ENCODE results near the gene SUGP1. TPM values are rescaled to one million over a fixed set of nuclear protein-coding genes. Genes with fewer than 3 reads are reported as not detected.

SUGP1 gene
- total and polyA plus RNA-seq, 2 experiments from 2014 or later, result 13.1 to 43.7 TPM

- H3K27me3 ChIP-seq, result no peaks in the 10 kb centered on the region
- TF ChIP-seq EZH2phosphoT487 (IDR thresholded peaks at IDR 0.05; ENCODE audit: low read depth, severe bottlenecking, unreplicated experiment) (no peak), EZH2 (IDR thresholded peaks at IDR 0.05; ENCODE audit: borderline replicate concordance) (no peak), CTCF (IDR thresholded peaks at IDR 0.05; ENCODE audit: poor library complexity) (no peak)
- no peaks in the 10 kb centered on the region for H3K36me3 ChIP-seq (replicated peaks; ENCODE audit: insufficient read depth, low read depth)
- H3K4me1 ChIP-seq (ENCODE audit: insufficient read depth), result no peaks in the 10 kb centered on the region
- WGBS (ENCODE audit: low lambda C conversion rate, missing lambda C conversion rate), result 94% methylated on average over 16 of the region's 16 CpGs
- no peak overlapping the region for H3K4me2 ChIP-seq
- peaks cover 4% of the 10 kb centered on the region for H3K79me2 ChIP-seq
- H3K27ac ChIP-seq, result no peak overlapping the region
- no peaks in the 10 kb centered on the region for H4K20me1 ChIP-seq (ENCODE audit: insufficient read depth, poor library complexity, severe bottlenecking)
- no peak for DNase-seq (ENCODE audit: low spot score)
- no peaks in the 10 kb centered on the region for H3K9me2 ChIP-seq (replicated peaks; ENCODE audit: insufficient read depth)
- H3K4me3 ChIP-seq, result no peak overlapping the region
- no peaks in the 10 kb centered on the region for H3K9me3 ChIP-seq (ENCODE audit: low read depth)
- H2AFZ ChIP-seq, result no peak overlapping the region
Measured at GRCh38 chr19:19335408-19336158, 15.3 kb upstream of the SUGP1 start.

- Histone ChIP-seq H3K4me1 (ENCODE audit: insufficient read depth) (no peaks in the 10 kb centered on the region), H3K4me3 (no peak overlapping the region), H2AFZ (no peak overlapping the region), H3K27me3 (no peaks in the 10 kb centered on the region), H3K4me2 (no peak overlapping the region), H3K9me2 (replicated peaks; ENCODE audit: insufficient read depth) (no peaks in the 10 kb centered on the region), H3K36me3 (replicated peaks; ENCODE audit: insufficient read depth, low read depth) (no peaks in the 10 kb centered on the region), H3K9me3 (ENCODE audit: low read depth) (no peaks in the 10 kb centered on the region), H4K20me1 (ENCODE audit: insufficient read depth, poor library complexity, severe bottlenecking) (no peaks in the 10 kb centered on the region), H3K27ac (no peak overlapping the region), H3K79me2 (peaks cover 10% of the 10 kb centered on the region)
- DNase-seq (ENCODE audit: low spot score), result no peak
- TF ChIP-seq EZH2phosphoT487 (IDR thresholded peaks at IDR 0.05; ENCODE audit: low read depth, severe bottlenecking, unreplicated experiment) (no peak), CTCF (IDR thresholded peaks at IDR 0.05; ENCODE audit: poor library complexity) (no peak), EZH2 (IDR thresholded peaks at IDR 0.05; ENCODE audit: borderline replicate concordance) (no peak)
- WGBS (ENCODE audit: low lambda C conversion rate, missing lambda C conversion rate), result 94% methylated on average over 3 of the region's 3 CpGs
Measured at GRCh38 chr19:19334989-19335344, 14.7 kb upstream of the SUGP1 start.

- Histone ChIP-seq H3K36me3 (replicated peaks; ENCODE audit: insufficient read depth, low read depth) (no peaks in the 10 kb centered on the region), H3K27me3 (no peaks in the 10 kb centered on the region), H3K9me2 (replicated peaks; ENCODE audit: insufficient read depth) (no peaks in the 10 kb centered on the region), H3K27ac (no peak overlapping the region), H3K79me2 (peaks cover 17% of the 10 kb centered on the region), H3K4me2 (no peak overlapping the region), H3K9me3 (ENCODE audit: low read depth) (no peaks in the 10 kb centered on the region), H3K4me3 (no peak overlapping the region), H2AFZ (no peak overlapping the region), H3K4me1 (ENCODE audit: insufficient read depth) (no peaks in the 10 kb centered on the region), H4K20me1 (ENCODE audit: insufficient read depth, poor library complexity, severe bottlenecking) (peaks cover 2% of the 10 kb centered on the region)
- TF ChIP-seq EZH2 (IDR thresholded peaks at IDR 0.05; ENCODE audit: borderline replicate concordance), result no peak
- no peak for TF ChIP-seq CTCF (IDR thresholded peaks at IDR 0.05; ENCODE audit: poor library complexity)
- no peak for TF ChIP-seq EZH2phosphoT487 (IDR thresholded peaks at IDR 0.05; ENCODE audit: low read depth, severe bottlenecking, unreplicated experiment)
- DNase-seq (ENCODE audit: low spot score), result no peak
- WGBS (ENCODE audit: low lambda C conversion rate, missing lambda C conversion rate), result 97% methylated on average over 22 of the region's 22 CpGs
Measured at GRCh38 chr19:19334063-19334988, 14.0 kb upstream of the SUGP1 start.
